ENCODE data around the gene TENM4.

Gene TENM4

DNA sequence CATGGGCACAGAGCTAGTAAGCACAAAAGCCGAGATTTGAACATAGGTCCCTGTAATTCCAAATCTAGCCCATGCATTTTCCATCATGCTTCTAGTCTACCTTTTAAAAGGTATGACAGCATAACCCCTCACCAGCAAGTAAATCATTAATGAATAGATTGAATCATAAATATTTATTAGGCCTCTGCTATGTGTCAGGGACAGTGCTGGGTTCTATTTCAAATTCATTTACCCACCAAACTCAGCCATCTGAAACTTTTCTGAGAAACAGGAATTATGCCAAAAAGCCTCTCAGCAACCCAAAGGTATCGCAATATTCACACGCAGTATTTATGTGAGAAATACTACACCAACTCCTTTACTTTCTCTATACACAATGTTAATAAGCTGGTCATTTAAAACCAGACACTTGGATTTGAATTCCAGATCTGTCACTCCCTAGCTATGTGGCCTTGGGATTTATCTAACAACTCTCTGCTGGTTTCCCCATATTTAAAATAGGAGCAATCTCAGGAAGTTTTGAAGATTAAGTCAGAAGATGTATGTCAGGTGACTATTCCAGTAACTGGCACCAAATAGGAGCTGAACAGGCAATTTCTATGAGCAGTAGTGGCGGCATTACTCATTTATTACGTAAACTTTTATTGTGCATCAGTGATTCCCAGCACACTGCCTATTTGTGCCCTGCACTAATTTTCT lies 191.4 kb downstream of the TENM4 start:
- in situ Hi-C loops (cut with HindIII; ENCODE audit: low pct_unique_long_range_greater_than_20kb, low sequenced_read_pairs): no loop called here
- no peak for DNase-seq (ENCODE audit: low read depth in 1 of 2, low spot score in 1 of 2)
- no peak for TF ChIP-seq JUND (IDR thresholded peaks at IDR 0.05; ENCODE audit: low read depth)

DNA sequence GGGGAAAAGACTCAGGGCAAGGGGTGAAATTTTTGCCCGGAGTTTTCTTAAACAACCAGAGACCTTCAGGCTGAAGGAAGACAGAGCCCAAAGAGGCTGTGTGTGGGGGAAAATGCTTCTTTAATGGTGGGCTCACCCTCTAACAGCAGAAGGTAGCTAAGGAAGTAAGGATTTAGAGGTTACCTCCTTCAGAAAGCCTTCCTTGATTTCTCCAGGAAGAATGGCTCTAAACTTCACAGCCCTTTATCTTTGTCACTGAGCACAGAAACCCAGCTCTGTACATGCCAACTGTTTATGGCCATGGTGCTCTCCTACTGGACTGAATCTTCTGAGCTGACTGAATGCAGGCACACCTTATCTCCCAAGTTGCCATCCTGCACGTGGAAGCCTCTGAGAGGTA lies 196.0 kb downstream of the TENM4 start:
- in situ Hi-C loops (cut with HindIII; ENCODE audit: low pct_unique_long_range_greater_than_20kb, low sequenced_read_pairs): no loop called here
- no peak for TF ChIP-seq JUND (IDR thresholded peaks at IDR 0.05; ENCODE audit: low read depth)
- no peak for DNase-seq (ENCODE audit: low read depth in 1 of 2, low spot score in 1 of 2)

DNA sequence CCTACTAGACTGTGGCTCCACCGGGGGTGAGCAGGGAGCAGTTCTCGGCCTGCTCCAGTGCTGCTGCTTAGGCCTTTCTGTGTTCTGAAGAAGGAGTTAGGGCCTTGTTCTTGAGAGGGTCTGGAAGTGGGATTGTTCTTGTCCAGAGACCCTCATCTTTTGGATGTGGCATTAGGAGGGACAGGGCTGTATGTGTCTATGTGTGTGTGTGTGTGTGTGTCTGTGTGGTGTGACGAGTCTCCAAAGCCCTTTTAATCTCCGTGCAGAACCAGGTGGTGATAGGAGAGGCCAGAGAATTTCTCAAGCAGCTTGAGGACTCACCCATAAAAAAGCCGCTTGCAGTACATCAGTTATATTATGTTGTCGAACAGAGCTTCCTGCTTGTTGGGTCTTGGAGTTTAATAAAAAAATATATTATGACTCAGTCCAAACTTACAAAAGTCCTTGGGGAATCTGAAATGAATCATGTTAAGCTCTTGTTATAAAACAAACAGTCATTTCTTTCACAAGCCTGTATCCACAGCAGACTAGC lies 196.5 kb downstream of the TENM4 start:
- no peak for TF ChIP-seq JUND (IDR thresholded peaks at IDR 0.05; ENCODE audit: low read depth)
- in situ Hi-C loops (cut with HindIII; ENCODE audit: low pct_unique_long_range_greater_than_20kb, low sequenced_read_pairs): no loop called here
- no peak for DNase-seq (ENCODE audit: low read depth in 1 of 2, low spot score in 1 of 2)

DNA sequence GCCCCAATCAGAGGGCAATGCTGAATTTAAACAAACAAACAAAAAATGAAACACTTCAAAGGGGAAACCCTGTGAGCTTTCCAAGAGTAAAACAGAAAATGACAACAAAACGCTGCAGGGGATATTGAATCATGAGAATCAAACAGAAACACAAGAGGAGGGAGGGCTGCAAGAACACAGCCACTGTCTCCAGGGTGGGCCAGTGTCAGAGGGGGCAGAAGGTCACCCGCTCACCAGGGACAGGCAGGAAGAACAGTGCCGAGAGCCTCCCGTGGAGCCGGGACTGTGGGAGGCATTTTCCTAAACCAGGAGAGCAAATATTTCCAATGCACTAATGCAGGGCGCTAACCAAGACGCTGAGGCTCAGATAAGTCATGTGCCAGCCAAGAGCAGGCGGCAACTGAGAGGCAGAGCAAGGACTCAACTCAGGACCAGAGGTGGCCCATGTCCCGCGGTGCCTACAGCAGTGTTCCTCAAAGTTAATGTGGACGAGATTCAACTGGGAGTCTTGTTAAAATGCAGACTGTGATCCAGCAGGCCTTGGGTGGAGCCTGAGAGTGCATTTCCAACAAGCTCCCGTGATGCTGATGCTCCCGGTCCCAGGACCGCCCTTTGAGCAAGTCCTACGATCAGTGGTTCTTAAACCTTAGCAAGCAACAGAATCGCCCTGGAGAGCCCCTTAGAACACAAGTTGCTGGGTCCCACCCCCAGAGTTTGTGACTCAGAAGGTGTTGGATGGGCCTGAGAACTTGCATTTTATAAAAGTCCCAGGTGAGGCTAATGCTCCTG lies 197.2 kb downstream of the TENM4 start:
- no peak for TF ChIP-seq JUND (IDR thresholded peaks at IDR 0.05; ENCODE audit: low read depth)
- in situ Hi-C loops (cut with HindIII; ENCODE audit: low pct_unique_long_range_greater_than_20kb, low sequenced_read_pairs): no loop called here
- no peak for DNase-seq (ENCODE audit: low read depth in 1 of 2, low spot score in 1 of 2)

DNA sequence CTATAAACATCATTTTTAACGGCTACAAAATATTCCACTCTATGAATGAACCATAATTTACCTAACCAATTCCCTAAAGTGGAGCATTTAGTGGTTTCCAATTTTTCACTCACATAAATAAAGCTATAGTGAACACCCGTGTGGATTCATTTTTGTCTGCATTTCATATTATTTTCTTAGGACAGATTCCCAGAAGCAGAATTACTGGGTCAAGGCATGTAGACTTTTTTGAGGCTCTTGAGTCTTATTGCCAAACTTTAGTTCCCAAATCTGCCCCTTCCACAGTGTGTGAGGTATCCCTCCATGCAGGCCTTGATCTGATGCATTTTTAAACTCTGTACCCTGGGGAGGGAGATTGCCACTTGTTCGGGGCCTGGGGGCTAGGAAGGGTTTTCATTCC lies 198.2 kb downstream of the TENM4 start:
- TF ChIP-seq JUND (IDR thresholded peaks at IDR 0.05; ENCODE audit: low read depth): no peak
- no peak for DNase-seq (ENCODE audit: low read depth in 1 of 2, low spot score in 1 of 2)
- in situ Hi-C loops (cut with HindIII; ENCODE audit: low pct_unique_long_range_greater_than_20kb, low sequenced_read_pairs): no loop called here

DNA sequence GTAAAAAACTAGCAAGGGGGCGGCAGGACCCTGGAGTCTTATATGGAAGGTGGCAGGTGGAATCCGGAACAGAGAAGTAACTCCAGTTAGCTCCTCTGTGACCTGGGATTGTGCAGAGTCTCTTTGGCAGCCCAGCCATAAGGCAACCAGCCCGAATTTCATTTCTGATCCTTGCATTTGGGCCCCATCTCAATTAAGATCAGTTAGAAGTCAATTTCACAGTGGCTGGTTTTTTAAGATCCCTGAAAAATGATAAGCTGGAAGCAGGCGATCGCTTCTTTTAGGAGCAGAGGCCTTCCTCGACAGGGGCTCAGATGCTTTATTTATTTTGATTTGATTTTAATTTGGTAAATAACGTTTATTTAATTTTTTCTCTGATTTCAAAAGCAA lies 199.0 kb downstream of the TENM4 start:
- no peak for DNase-seq (ENCODE audit: low read depth in 1 of 2, low spot score in 1 of 2)
- in situ Hi-C loops (cut with HindIII; ENCODE audit: low pct_unique_long_range_greater_than_20kb, low sequenced_read_pairs): no loop called here
- TF ChIP-seq JUND (IDR thresholded peaks at IDR 0.05; ENCODE audit: low read depth): no peak

DNA sequence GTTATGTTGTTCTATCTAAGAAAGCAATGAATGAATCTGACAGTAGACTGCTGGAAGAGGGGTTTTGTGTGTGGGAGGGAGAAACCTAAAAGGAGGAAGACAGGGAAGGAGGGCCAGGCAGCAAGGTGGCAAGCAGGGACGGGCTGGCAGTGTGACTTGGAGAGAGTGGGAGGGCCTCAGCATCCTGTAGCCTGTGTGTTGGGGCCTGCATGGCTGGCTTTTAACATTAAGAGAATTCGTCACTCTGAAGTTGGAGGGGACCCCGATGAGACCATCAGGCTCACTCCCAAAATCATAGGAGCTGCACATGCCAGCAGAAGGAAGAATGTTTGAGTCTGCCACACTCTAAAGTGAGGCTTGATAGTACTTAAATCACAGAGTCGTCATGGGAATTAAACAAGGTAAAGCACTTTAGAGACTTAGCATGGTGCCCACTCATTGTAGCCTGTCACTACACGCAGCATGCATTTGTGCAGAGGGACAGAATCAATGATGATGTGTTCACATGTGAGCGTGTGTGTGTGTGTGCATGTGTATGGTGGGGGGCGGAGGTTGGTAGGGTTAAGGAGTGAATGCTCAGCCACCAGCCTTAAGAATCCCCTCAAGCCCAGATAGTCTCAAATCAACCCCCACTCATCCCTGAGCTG lies 199.5 kb downstream of the TENM4 start:
- in situ Hi-C loops (cut with HindIII; ENCODE audit: low pct_unique_long_range_greater_than_20kb, low sequenced_read_pairs): no loop called here
- no peak for TF ChIP-seq JUND (IDR thresholded peaks at IDR 0.05; ENCODE audit: low read depth)
- DNase-seq (ENCODE audit: low read depth in 1 of 2, low spot score in 1 of 2): no peak

DNA sequence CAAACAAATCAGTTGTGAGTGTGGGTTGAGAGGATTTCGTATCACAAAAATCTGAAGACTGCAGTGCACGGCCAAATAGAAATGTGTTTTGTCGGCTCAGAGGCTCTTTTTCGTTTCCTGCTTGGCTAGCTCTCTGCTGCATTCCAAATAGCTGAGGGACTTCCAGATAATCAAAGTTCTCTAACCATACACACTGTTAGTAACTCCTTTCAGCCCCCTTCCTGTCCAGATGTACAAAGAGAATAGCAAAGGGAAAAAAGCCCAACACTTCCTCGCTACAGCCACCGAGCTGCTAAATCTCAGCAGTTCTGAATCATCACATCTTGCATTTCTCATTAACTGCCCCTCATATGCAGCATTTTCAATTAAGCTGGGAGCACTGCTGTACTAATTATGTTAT lies 203.1 kb downstream of the TENM4 start:
- DNase-seq (ENCODE audit: low read depth in 1 of 2, low spot score in 1 of 2): no peak
- no peak for TF ChIP-seq JUND (IDR thresholded peaks at IDR 0.05; ENCODE audit: low read depth)
- in situ Hi-C loops (cut with HindIII; ENCODE audit: low pct_unique_long_range_greater_than_20kb, low sequenced_read_pairs): no loop called here

DNA sequence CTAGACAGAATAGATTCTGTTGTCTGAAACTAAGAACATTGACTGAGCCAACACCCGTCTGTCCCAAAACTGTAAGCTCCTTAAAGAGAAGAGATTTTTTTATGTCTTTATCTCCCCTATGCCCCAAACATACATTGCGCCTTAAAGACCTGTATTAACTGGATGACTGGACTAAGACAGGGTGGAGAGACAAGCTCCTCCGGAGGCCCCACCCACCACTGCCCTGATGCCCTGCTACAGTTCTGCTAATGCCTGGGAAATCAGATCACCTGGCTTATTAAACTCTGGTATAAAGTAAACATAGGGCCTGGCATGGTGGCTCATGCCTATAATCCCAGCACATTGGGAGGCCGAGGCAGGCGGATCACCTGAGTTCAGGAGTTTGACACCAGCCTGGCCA lies 203.7 kb downstream of the TENM4 start:
- DNase-seq (ENCODE audit: low read depth in 1 of 2, low spot score in 1 of 2): no peak
- TF ChIP-seq JUND (IDR thresholded peaks at IDR 0.05; ENCODE audit: low read depth): no peak
- in situ Hi-C loops (cut with HindIII; ENCODE audit: low pct_unique_long_range_greater_than_20kb, low sequenced_read_pairs): no loop called here

DNA sequence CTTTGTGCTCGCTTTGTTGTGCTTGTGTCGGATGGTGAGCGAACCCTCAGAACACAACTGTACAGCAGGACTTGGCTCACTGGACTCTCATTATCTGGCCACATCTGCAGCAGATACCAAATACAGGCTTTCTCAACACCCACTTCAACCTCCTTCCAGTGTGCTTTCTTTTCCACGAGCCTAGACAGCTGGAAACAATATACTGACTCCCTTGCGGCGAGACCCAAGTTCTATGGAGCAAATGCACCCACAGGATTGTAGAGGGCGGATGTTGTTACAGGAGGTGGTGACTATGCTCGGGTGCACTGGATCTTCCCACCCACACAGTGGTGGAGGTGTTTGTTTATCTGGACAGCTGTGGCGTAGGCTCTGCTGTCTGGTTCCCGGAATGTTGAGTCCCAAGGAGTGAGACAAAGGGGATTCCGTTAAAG lies 204.3 kb downstream of the TENM4 start:
- DNase-seq (ENCODE audit: low read depth in 1 of 2, low spot score in 1 of 2): no peak
- in situ Hi-C loops (cut with HindIII; ENCODE audit: low pct_unique_long_range_greater_than_20kb, low sequenced_read_pairs): no loop called here
- no peak for TF ChIP-seq JUND (IDR thresholded peaks at IDR 0.05; ENCODE audit: low read depth)

DNA sequence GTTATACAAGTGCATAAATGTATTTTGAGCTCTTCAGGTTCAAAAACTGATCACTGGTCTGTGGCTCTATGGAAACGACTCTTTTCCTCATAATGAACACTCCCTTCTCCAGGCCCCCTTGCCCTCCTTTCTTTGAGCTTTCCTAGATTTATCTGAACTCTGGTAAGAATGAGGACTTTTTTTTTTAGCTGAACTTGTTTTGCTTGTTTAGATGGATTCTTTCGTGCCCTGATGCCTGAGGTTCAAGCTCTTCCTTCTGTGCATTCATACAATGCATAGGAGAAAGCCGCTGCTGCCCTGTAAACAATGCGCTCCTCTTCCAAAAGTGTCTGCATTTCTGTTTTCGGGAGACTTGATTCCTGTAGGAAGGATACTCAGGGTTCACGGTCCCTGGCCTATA lies 205.1 kb downstream of the TENM4 start:
- no peak for DNase-seq (ENCODE audit: low read depth in 1 of 2, low spot score in 1 of 2)
- in situ Hi-C loops (cut with HindIII; ENCODE audit: low pct_unique_long_range_greater_than_20kb, low sequenced_read_pairs): no loop called here
- no peak for TF ChIP-seq JUND (IDR thresholded peaks at IDR 0.05; ENCODE audit: low read depth)

DNA sequence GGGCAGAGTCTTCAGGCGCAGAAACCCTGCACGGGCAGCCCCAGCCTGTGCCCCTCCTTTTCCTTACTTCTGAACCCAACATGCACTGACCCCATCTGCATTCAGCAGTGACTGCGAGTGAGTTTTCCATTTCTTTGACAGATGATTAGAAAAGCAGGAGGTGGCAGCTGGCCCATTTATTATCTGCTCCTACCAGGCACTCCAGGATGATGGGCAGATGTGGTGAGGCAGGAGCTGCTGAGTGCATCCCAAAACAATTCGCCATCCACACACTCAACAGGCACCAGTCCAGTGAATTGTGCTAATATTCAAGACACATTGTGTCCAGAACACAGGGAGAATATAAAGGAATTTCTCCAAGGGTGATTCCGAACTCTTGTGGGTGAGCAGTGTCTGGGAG lies 208.5 kb downstream of the TENM4 start:
- no peak for TF ChIP-seq JUND (IDR thresholded peaks at IDR 0.05; ENCODE audit: low read depth)
- DNase-seq (ENCODE audit: low read depth in 1 of 2, low spot score in 1 of 2): no peak
- in situ Hi-C loops (cut with HindIII; ENCODE audit: low pct_unique_long_range_greater_than_20kb, low sequenced_read_pairs): no loop called here

DNA sequence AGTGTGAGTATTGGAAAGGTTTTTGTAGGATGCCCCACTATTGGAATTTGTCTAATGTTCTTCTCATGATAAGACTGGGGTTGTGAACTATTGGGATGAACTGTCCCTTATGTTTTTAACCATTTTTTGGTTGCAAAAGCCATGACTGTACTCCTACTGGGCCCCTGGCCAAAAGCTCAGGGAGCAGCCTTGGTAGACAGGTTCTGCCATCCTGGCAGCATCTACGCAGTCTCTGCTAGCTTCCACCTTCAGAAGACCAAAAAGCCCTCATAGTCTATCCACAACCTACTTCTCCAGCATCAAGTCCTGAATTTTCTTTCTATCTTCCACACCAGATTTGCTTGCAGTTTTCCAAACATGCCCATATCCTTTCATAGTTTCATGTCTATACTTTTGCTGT lies 211.8 kb downstream of the TENM4 start:
- DNase-seq (ENCODE audit: low read depth in 1 of 2, low spot score in 1 of 2): no peak
- in situ Hi-C loops (cut with HindIII; ENCODE audit: low pct_unique_long_range_greater_than_20kb, low sequenced_read_pairs): no loop called here
- TF ChIP-seq JUND (IDR thresholded peaks at IDR 0.05; ENCODE audit: low read depth): no peak

Measured in T47D (cell line).